Suprapubic skin (tissue), 4 donors: Measurements from ENCODE around the gene RBPJ. TPM values are rescaled to one million over a fixed set of nuclear protein-coding genes. Genes with fewer than 3 reads are reported as not detected.

ENCODE experiments used
- DNase-seq, 2 donors: peaks; one replicate each; pipeline ENCODE4 v3.0.0-alpha.2; 2019; ENCODE audit warnings: low spot score in 2 of 2
- H3K27ac ChIP-seq: fragments of 200-600 bp; sonication (generic); one replicate; pipeline ENCODE4 v1.5.1; 2019
- H3K27me3 ChIP-seq: fragments of 200-600 bp; sonication (generic); one replicate; pipeline ENCODE4 v1.5.1; 2019
- H3K36me3 ChIP-seq: fragments of 200-600 bp; sonication (generic); one replicate; pipeline ENCODE4 v1.5.1; 2019
- H3K4me1 ChIP-seq: fragments of 200-600 bp; sonication (generic); one replicate; pipeline ENCODE4 v1.5.1; 2019
- H3K4me3 ChIP-seq: fragments of 200-600 bp; sonication (generic); one replicate; pipeline ENCODE4 v1.5.1; 2019; ENCODE audit warnings: mild to moderate bottlenecking
- H3K9me3 ChIP-seq: fragments of 200-600 bp; sonication (generic); one replicate; pipeline ENCODE4 v1.5.1; 2019
- EP300 ChIP-seq: sonication (generic); formaldehyde crosslinking; IDR thresholded peaks from one replicate; pipeline ENCODE4 v1.6.1; 2017; ENCODE audit warnings: antibody characterized with exemption
- POLR2A ChIP-seq, 2 donors: fragments of 450-650 bp; IDR thresholded peaks; one replicate each; pipeline ENCODE4 v1.6.1; 2017; ENCODE audit warnings: antibody characterized with exemption in 2 of 2, mild to moderate bottlenecking in 2 of 2, moderate library complexity in 2 of 2
- POLR2AphosphoS5 ChIP-seq, 3 donors: sonication (generic); formaldehyde crosslinking; IDR thresholded peaks; one replicate each; pipeline ENCODE4 v1.6.1; 2017; ENCODE audit warnings: antibody characterized with exemption in 3 of 3
- WGBS: methylation state at CpG from one replicate; pipeline ENCODE4 v1.1.5; 2018; 5-methylcytosine and 5-hydroxymethylcytosine counted together
- total RNA-seq, 4 donors: library from RNA; depleted of rRNA; stranded (reverse); fragments of >200 nt; gene quantifications; one replicate each; pipeline ENCODE4 v1.1.0, GENCODE V29; 2016
- TF ChIP-seq, protein P1 (sequence below), 2 donors: fragments of 200-600 bp in 1 of 2; fragments of 450-650 bp in 1 of 2; sonication (generic) in 1 of 2; IDR thresholded peaks; one replicate each; pipeline ENCODE4 v1.5.1; 2016 to 2019; ENCODE audit warnings: antibody characterized with exemption in 2 of 2, mild to moderate bottlenecking in 1 of 2, moderate library complexity in 1 of 2

The RBPJ gene
- total RNA-seq, 4 donors from 2014 or later = 33.4 to 104 (median 46.1) TPM

- Histone ChIP-seq H3K27ac (no peak overlapping the region), H3K4me1 (no peaks in the 10 kb centered on the region), H3K36me3 (no peaks in the 10 kb centered on the region), H3K4me3 (no peak overlapping the region), H3K27me3 (no peaks in the 10 kb centered on the region), H3K9me3 (no peaks in the 10 kb centered on the region)
- WGBS = 81% methylated on average over 9 of the region's 13 CpGs
- TF ChIP-seq EP300 = no peak
- TF ChIP-seq, protein P1, sequence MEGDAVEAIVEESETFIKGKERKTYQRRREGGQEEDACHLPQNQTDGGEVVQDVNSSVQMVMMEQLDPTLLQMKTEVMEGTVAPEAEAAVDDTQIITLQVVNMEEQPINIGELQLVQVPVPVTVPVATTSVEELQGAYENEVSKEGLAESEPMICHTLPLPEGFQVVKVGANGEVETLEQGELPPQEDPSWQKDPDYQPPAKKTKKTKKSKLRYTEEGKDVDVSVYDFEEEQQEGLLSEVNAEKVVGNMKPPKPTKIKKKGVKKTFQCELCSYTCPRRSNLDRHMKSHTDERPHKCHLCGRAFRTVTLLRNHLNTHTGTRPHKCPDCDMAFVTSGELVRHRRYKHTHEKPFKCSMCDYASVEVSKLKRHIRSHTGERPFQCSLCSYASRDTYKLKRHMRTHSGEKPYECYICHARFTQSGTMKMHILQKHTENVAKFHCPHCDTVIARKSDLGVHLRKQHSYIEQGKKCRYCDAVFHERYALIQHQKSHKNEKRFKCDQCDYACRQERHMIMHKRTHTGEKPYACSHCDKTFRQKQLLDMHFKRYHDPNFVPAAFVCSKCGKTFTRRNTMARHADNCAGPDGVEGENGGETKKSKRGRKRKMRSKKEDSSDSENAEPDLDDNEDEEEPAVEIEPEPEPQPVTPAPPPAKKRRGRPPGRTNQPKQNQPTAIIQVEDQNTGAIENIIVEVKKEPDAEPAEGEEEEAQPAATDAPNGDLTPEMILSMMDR (IDR thresholded peaks at IDR 0.05) = no peak
- no peak for TF ChIP-seq POLR2AphosphoS5 (IDR thresholded peaks at IDR 0.05)
- no peak for TF ChIP-seq POLR2A (IDR thresholded peaks at IDR 0.05)
- no peak for DNase-seq
These were observed 139.1 kb downstream of the RBPJ start for GRCh38 chr4:26459756-26460530.

DNA sequence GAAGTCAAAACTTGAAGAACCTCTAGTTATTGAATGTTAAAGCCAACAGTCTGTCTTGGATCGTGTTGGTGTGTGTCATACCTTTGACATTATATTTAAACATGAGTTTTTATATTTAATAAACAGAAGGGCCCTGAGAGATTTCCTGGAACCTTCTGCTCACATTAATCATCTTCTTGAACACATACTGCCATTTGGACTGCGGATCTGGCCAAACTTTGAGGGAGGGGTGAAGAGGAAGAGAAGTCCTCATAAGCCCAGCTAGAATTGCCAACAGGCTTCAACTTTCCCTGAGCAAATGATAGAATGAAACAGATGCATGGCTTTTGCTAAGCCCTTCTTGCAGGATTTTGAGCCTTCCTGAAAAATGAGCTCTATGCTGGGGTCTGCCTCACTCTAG lies 142.1 kb downstream of the RBPJ start:
- H3K4me1 ChIP-seq = no peaks in the 10 kb centered on the region
- no peak for DNase-seq
- no peaks in the 10 kb centered on the region for H3K36me3 ChIP-seq
- no peaks in the 10 kb centered on the region for H3K9me3 ChIP-seq
- no peak overlapping the region for H3K27ac ChIP-seq
- 46% methylated on average over 2 of the region's 2 CpGs for WGBS
- TF ChIP-seq EP300 = no peak
- TF ChIP-seq POLR2A (IDR thresholded peaks at IDR 0.05) = no peak
- TF ChIP-seq, protein P1 (IDR thresholded peaks at IDR 0.05) = no peak
- no peak for TF ChIP-seq POLR2AphosphoS5 (IDR thresholded peaks at IDR 0.05)
- no peaks in the 10 kb centered on the region for H3K27me3 ChIP-seq
- no peak overlapping the region for H3K4me3 ChIP-seq

DNA sequence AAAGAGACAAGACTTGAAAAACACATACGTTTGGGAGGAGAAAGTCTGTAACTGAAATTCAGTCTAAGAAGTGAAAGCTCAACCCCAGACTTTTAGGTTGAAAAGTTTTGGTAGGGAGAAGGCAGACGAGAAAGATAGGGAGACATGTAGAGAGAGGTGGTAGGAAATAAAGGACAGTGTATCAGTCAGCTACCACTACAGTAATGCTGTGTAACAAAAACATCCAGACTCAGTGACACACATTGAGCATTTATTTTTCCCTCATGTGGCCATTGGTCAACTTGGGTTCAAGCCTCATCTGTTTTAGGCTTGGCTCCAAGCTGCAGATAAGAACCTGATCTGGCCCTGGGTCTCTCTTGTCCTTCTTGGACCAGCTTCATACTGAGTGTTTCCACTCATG lies 142.6 kb downstream of the RBPJ start:
- no peaks in the 10 kb centered on the region for H3K9me3 ChIP-seq
- no peak overlapping the region for H3K27ac ChIP-seq
- DNase-seq = no peak
- TF ChIP-seq EP300 (no peak), POLR2AphosphoS5 (IDR thresholded peaks at IDR 0.05) (no peak), POLR2A (IDR thresholded peaks at IDR 0.05) (no peak)
- TF ChIP-seq, protein P1 (IDR thresholded peaks at IDR 0.05) = no peak
- H3K27me3 ChIP-seq = no peaks in the 10 kb centered on the region
- H3K4me3 ChIP-seq = no peak overlapping the region
- no peaks in the 10 kb centered on the region for H3K36me3 ChIP-seq
- H3K4me1 ChIP-seq = no peaks in the 10 kb centered on the region
- WGBS = 84% methylated on average over 2 of the region's 2 CpGs

DNA sequence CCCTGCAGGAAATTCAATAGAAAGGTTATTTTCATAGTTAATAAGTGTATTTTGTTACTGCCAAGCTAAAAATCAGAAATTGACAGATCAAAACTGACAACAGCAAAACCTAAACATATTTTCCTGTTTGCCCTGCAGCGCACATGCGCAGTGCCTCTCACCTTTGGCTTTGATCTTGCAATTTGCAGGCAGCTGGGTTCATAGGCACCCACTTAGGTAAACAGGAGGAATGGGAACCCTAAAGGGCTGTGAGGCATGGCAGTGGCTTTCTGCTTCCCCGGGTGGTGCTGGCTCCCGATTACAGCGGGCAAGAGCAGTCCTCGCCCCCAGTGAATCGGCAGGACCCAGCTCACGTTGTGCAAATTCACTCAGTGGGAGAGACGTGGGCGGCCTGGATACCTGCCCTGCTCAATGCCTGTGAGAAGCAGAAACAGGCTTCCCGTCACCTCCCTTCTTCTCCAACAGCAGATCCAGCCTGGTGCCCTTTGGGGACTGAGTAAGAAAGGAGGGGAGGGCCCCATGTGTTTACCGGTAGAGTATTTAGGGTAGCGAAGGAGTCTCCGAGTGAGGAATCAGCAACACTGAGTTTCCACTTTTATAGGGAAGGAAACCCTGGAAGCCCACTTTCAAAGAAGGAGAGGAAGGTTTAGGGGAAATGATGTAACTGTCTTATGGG lies 143.7 kb downstream of the RBPJ start:
- H3K27me3 ChIP-seq = no peaks in the 10 kb centered on the region
- TF ChIP-seq EP300 = no peak
- no peak for TF ChIP-seq POLR2A (IDR thresholded peaks at IDR 0.05)
- no peak for TF ChIP-seq POLR2AphosphoS5 (IDR thresholded peaks at IDR 0.05)
- TF ChIP-seq, protein P1 (IDR thresholded peaks at IDR 0.05) = no peak
- no peaks in the 10 kb centered on the region for H3K4me1 ChIP-seq
- H3K4me3 ChIP-seq = no peak overlapping the region
- no peak overlapping the region for H3K27ac ChIP-seq
- DNase-seq = no peak
- H3K9me3 ChIP-seq = no peaks in the 10 kb centered on the region
- no peaks in the 10 kb centered on the region for H3K36me3 ChIP-seq
- 90% methylated on average over 13 of the region's 14 CpGs for WGBS

DNA sequence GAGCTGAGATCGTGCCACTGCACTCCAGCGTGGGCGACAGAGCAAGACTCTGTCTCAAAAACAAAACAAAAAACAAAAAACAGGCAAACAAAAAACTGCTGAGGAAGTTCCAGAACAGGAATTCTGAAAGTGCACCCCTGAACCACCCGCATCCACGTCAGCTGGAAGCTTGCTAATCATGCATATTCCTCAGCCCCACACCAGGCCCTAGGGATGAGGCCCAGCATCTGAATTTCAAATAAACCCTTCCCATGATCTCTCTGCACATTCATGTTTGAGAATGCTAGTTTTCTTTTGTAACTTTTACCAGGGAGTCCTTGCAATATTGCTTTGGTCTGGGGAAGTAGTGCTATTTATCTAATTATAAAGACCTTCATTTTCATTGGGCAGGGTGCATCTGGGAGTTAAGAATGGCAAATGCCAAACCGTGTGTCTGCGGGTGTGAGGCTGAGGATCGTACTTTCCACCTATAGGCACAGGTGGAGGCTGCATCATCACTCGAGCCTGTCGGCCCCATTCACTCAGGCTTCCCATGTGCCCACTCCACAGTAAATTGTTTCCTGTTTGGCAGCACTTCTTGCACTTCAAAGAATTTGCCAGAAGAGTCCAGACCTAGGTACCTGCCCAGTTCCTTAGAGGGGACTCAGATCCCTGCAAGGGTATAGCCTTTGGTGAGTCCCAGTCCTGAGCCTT lies 145.9 kb downstream of the RBPJ start:
- Histone ChIP-seq H3K4me3 (no peak overlapping the region), H3K9me3 (no peaks in the 10 kb centered on the region), H3K36me3 (no peaks in the 10 kb centered on the region), H3K27me3 (no peaks in the 10 kb centered on the region), H3K27ac (no peak overlapping the region), H3K4me1 (no peaks in the 10 kb centered on the region)
- WGBS = 86% methylated on average over 10 of the region's 10 CpGs
- TF ChIP-seq POLR2AphosphoS5 (IDR thresholded peaks at IDR 0.05) (no peak), POLR2A (IDR thresholded peaks at IDR 0.05) (no peak), EP300 (no peak)
- TF ChIP-seq, protein P1 (IDR thresholded peaks at IDR 0.05) = no peak
- no peak for DNase-seq
